ENCODE measurements around the gene SIPA1L2.
A peak's percentile ranks its signal among the peaks of the same experiment; 100 is the strongest.

Gene SIPA1L2

DNA sequence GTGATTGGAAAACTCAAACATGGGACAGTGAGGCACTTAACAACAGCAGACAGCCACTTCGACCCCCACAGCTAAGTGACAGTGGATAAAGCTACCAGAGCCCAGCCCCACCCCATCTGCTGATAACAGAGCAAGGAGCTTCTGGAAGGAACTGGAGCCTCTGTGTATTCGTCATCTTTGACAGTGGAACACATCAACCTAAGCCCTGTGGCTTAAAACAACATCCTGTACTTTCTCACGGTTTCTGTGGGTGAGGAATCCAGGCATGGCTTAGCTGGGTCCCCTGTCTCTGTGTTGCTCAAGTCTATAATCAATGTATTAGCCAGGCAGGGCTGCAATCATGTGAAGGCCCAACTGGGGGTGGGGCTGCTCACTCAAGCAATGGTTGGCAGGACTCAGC lies 18.4 kb upstream of the SIPA1L2 start:
- no peak for DNase-seq (ENCODE audit: low spot score)

DNA sequence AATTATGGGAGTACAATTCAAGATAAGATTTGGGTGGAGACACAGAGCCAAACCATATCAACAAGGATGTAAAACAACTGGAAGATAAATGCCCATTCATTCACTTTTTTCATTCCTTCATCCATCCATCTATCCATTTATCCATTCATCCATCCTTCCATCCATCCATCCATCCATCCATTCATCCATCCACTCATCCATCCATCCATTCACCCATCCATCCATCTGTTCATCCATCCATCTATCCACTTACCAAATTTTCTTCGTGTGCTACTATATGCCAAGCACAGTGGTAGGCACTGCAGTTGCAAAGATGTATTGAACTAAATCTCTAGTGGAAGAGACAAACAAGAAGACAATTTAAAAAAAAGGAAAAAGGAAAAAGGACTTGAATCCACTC lies 14.3 kb upstream of the SIPA1L2 start:
- no peak for DNase-seq (ENCODE audit: low spot score)

DNA sequence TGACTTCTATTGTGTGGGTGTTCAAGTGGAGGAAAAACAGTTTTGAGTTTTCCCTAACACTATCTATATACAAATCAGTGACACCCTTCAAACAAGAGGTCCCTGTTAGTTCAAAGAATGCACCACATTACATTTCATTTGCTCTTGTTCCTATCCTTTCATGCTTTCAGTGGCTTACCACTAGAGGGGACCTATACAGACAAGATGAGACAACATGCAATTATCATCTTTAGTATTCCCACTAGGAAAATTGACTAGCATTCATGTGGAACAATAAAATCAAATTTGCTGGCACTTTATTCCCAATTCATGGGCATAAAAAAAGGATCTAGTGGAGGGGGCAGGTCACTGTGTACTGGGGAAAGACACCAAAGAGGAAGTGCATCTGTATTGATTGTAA lies 13.3 kb upstream of the SIPA1L2 start:
- no peak for DNase-seq (ENCODE audit: low spot score)

DNA sequence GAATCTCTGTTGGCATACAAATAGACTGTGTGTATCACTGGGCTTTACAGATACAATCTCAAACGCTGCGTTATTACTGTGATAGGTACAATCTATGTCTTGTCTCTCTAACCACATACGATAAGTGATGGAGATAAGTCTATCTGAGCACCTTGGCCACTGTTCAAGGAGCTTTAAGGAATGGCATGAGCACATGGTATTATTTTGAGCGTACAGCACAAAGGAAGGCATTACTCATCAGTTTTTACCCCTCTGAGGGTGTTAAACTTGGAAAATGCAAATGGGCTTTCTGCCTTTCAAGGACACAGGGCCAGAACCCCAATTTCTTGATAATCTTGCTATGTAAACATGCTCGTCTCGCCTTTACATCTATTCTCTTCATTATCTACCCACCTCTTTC lies 11.6 kb upstream of the SIPA1L2 start:
- DNase-seq (ENCODE audit: low spot score), result no peak

DNA sequence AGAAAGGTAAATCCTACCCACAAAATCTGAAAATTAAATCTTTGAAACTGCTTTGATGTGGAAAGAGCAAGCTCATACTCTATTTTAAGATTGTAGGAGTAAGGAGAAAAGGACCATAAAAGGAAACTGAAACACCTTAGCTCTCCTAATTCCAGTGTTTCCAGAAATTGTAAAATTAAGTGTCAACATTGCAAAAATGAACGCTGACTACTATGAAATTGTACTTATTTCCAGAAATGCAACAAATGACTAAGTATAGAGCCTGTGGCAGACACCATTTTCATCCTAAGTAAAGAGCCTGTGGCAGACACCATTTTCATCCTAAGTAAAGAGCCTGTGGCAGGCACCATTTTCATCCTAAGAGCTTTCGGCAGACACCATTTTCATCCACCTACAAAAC lies 6.9 kb upstream of the SIPA1L2 start:
- no peak for DNase-seq (ENCODE audit: low spot score)

DNA sequence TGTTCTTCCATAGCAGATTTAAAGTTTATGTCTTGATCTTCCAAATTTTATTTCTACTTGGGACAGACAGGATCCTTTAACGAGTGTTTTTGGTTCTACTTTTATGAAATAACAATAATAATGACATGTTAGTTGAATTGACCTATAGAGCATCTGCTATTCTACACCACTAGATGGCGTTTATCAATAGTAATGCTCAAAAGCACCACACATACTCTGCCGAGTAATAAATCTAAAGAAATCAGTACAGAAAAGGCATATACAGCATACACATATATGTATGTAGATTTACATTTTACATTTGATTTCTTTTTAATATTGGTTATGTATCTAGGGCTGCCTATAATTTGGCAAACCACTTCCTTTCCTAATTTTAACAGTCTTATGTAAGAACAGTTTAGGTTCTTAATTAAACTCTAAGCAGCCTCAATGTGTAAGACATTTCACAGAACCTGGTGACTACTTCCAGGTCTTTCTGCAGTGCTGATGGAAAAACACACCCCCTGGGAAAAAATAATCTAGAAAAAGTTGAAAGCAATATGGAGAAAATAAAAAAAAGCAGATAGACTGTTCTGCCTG lies 5.9 kb upstream of the SIPA1L2 start:
- peak; percentile 45 for DNase-seq (ENCODE audit: low spot score)

DNA sequence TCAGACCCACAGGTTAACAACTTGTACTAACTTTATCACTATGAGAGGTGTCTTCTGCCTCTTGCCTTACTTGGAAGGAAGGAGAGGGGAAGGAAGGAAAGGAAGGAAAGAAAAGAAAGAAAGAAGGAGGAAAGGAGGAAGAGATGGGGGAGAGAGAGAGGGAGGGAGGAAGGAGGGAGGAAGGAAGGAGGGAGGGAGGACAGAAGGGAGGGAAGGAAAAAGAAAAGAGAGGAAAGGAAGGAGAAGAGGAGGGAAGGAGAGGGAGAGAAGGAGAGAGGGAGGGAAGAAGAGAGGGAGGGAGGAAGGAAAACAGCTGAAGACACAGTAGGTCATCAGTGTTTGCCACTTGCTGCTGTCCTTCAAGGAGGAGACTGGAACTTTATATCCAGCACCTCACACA lies 5.3 kb upstream of the SIPA1L2 start:
- DNase-seq (ENCODE audit: low spot score), result no peak

DNA sequence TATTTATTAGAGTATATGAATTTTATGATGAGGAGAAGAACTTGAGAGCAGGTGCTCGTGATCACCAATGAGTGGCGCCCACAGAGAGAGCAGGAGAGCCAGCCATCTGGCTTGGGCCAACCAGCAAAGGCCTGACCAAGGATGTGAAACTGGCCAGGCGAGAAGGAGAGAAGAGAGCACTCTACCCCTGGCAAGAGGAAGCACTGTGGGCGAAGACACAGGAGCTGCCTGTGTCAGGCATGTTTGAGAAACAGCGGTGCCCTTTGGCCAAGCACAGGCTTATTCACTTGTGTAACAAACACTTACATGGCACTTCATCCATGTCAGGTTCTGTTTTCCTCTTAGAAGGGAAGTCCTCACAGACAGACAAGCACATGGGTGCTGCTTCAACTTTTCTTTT lies 4.2 kb upstream of the SIPA1L2 start:
- DNase-seq (ENCODE audit: low spot score), result no peak

DNA sequence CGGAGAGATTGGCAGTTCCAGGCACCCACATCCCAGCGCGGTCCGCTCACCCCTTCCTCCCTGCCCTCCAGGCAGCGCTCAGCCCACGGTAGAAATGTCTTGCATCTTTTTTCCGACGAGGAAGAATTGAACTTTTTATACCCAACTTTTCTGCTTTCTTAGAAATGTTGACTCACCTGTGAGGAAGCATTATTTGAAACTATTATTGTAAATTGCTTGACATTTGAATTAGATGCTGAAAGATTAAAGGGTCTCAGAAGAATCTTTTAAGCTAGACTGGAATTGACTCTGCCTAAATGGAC lies 912 bp upstream of the SIPA1L2 start:
- DNase-seq (ENCODE audit: low spot score), result no peak

DNA sequence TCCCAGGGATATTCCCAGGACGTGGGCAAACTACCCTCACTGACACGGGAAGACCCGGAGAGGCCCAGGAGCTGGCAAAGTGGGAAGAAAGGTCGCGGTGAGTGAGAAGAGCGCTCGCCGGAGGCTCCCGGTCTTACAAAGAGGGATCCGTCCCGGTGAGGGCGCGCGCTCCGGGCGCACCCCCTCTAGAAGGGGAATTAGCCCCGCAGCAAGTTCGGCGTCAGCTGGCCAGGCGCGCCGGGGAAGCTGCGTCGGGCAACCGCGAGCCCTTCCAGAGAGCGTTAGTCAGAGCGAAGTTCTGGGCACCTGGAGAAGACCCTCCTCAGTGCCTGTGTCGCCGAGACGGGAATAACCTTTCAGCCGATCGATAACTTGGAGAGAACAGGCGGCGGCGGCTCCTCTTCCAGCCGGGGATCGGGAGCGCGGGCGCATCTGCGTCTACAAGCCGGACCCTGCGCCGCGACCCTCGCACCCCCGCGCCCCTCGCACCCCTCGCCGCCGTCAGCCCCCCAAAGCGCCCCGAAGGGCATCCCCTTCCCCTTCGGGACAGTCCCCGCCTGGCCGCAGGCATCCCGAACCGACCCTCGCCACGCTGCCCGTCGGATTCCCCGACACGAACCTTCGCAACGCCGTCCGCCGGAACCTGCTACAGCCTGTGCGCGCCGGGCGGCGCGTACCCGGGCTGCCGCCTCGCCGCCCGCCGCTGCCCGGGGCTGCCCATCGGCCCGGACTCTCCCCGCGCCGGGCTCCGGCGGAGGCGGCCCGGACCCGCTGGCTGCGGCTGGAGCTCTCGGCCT lies 485 bp downstream of the SIPA1L2 start:
- DNase-seq (ENCODE audit: low spot score), result no peak

DNA sequence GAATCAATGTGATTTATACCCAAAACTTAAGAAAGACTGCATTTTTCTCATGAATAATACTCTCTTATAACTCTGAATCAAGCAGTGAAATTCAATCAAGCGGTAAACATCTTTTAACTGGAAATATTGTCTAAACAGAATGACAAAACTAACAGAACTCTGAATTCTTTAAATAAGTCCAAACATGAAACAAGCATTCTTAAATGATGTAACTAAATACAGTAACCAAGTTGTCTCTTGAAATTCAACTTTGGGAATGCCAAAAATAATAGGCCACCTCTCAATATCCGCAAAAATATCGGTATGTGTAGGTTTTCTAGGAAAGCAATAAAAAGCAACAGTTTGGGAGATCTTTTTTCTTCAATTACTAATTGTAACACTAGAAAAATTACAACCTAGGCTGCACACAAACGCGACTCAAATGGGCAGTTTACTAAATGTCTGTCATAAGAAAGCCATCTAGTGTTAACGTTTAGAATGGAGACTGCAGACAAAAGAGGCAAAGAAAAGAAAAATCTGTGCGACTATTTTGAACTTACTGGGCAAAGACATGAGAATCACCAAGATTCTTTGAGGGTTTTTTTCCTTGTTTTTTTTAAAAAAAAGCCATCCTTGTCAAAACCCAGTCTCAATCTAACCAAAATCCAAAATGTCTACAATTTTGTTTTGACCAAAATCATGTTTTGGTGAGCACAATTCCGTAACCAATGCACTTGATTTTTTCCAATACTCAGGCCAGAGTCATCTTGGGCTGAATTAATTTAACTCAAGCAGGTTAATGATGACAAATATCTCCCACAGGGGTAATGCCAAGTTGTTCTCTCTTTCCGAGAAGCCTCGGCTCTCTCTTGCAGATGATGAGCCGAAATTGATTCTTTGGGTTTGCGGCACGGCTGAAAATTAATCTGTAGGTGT lies 1.3 kb downstream of the SIPA1L2 start:
- DNase-seq (ENCODE audit: low spot score), result no peak

DNA sequence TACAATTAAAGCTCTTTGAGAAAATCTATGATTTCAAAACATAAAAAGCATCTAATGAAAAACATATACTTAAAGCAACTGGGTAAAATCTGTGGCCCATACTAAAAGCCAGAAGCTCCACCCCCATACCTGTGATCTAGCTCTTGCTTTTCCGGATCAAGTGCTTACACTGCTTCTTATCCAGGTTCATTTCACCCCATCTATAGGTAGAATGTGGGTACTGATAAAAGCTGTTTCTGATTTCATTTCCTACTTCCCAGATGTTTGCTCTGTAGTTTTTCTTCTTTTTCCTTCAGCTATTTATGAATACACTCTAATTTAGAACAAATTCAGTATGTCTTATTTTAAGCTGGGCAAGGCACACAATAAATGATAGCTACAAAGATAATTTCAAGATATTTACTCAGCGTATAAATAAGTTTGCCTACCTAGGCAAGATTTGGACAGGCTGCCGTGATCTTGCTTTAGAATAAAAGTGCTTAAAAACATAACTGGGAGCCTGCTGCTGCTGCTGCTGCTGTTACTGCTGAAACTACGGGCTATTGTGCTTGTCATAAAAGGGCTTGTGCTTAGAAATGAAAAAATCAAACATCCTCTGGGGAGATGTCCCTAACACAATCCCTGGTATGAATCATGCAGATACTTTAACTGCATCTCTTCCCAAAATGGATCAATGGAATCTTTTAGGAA lies 2.1 kb downstream of the SIPA1L2 start:
- peak; percentile 53 for DNase-seq (ENCODE audit: low spot score)

DNA sequence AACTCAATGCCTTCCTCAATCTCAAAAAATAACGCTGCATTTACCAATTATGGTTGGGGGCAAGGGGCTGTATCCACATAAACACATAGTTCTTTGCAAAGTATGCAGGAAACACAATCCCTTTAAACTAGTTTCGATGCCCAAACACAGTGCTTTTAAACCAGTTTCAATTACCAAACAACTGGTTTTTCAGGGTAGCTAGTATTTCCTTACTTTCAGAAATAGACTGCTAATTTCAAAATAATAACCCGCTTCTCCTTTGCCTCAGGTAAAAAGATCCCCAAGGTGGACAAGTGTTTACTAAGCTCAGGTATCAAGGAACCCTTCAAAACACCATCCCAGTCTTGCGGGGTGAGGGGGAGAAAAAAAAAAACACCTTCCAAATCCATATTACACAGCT lies 2.8 kb downstream of the SIPA1L2 start:
- DNase-seq (ENCODE audit: low spot score), result no peak

DNA sequence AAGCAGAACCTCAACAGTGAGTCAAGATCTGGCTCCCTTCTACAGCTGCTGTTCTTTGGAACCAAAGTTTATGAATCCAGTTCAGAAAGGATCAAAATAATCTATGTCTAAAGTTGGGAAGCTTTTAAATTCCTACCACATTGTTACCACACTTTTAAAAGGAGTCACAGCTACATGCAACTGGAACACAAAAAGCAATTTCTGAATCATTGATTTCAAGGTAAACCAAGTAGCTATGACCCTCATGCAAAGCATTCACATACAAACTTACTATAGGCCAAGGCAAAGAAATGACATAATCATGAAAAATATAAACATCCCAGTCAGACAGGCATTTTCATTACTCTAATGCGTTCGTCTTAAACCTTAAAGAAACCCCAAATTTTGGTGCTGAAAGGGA lies 3.5 kb downstream of the SIPA1L2 start:
- DNase-seq (ENCODE audit: low spot score), result no peak

DNA sequence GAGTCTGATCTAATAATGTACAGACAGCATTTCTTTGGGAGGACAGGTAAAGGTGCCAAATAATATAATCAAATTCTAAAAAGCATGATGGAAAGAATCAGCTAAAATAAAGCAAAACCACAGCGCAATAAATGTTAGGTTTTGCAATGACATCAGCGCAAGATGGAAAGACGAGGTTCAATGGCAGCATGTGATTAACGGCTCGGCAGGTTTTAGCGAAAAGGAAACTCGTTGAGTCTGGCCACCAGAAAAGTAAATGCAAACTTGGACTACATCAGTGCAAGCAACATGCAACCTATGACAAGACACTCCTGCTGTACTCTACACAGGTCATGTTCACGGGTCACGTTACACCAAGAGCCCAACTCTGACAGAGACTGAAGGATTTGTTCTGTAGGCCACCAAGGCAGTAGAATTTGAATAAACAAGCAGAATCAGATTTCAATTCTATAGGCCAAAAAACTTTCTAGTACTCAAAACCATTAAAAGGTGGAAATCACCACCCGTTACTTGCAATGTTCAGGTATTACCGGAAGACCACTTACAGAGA lies 4.5 kb downstream of the SIPA1L2 start:
- no peak for DNase-seq (ENCODE audit: low spot score)

DNA sequence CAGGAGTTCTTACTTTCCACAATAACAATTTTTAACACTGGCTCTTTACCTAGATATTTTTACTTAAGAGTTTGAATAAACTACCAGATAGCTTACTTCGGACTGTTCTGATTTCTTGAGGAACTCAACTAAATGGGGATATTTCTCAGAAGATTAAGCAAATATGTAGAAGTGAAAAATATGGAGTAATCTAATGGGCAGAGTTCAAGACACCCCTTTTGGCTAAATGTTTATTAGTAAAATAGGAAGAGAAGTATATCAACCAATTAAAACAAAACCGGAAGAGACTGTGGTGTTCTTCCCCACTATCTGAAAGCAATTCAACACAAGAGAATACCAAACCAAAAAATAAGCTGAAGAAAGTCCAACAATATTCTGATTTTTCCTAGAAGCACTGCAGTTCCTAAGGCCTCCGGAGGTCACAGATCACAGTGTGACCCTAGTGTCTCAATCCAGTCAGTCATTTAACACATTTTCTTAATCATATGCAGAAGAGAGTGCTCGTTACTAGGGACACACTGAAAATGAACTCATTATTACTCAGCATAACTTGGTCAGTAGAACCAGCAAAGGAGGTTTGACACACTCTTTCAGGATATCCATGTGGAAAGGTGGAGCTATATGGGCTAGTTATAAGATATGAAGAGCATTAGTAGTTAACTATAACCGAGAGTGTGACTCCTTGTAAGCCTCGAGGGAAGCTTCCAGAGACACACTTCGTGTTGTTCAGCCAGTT lies 5.2 kb downstream of the SIPA1L2 start:
- DNase-seq (ENCODE audit: low spot score), result no peak

DNA sequence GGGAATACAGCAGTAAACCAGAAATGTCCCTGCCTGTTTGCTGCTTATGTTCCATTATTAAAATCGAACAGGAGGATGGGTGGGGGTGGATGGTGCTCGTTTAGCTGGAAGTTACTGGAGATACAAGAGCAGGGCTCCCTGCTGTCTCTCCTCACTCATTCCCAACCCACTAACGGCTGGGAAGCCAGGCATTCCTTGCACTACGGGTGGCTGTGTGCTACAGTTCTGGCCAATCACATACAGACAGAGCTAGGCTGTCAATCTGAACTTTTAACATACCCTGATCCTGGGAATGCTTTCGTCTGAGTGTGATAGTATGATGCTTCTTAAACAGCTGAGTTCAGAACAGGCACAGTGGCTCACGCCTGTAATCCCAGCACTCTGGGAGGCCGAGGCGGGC lies 7.0 kb downstream of the SIPA1L2 start:
- DNase-seq (ENCODE audit: low spot score), result no peak

DNA sequence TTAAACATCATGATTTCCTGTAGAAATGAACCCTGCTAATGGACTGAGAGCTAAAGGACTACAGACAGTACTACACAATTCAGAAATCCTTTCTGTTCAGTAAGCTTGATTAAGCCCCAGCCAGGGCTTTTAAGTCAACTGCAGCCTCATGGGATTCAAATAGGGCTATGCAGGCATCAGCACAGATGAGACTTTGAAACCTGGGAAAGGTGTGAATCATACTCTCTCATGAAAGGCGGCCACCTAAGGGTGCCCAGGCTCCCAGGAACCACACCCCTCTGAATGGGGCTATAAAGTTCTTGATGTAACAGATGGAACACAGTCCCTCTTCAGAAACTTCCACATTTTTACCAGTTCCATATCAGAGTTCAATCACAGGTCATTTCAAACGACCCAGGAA lies 7.6 kb downstream of the SIPA1L2 start:
- DNase-seq (ENCODE audit: low spot score), result no peak

DNA sequence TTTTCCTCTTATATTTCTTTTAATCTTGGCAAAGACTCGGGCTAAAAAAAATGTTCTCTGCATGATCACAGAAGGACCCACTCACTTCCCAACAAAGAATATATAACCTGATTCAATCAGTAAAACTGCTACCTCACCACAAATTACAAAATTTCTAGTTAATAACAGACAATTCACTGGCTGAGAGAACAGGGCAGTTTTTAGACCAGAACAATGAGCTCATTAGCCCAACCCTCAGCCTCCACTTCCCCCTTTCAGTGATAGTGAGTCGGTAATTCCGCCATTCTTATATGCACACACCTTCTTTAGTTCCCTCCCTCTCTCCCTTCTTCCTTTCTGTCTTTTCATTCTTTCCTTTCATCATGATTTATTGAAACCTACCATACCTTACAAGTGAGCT lies 8.9 kb downstream of the SIPA1L2 start:
- DNase-seq (ENCODE audit: low spot score), result no peak

DNA sequence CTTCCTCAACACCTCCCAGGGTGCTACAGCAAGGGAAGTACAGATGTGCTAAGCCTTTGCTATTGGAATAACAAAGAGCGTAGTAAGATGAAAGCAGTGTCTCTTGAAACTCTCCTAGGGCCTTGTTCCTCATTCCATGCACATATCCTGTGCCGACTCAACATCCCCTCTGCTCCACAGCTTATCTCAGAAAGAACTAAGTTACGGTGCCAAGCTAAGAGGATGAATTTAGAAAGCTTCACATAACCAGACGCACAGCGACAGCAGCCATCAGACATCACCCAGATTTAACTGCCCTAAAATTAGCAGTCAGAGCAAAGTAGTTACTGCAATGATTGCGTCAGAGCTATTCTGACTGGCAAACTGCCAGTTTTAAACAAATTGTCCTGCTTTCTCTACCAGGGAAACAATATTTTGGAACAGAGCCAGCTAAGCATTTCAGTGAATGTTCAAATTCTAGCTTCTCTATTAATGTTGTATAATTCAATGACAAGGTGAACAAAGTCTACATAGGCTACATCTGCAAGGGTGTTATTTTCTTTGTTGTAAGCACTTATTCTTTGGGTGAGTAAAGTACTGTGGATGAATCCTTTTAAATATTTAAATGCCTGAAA lies 9.5 kb downstream of the SIPA1L2 start:
- no peak for DNase-seq (ENCODE audit: low spot score)

DNA sequence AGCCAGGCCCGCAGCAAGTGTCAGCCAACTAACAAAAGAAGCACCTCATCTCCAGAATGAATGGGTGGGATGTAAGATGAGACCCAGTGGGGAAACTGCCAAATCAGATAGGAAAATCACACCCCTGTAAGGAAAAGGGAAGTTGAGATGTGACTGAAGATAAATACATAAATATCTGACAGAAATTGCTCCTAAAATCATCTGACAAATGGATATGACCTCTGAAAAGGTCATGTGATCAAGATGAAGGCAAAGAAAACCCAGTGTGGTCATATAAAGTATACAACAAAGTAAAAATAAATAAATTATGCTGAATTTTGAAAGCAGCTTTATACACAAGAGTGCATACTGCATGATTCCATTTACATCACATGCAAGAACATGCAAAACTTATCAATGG lies 12.7 kb downstream of the SIPA1L2 start:
- DNase-seq (ENCODE audit: low spot score), result no peak

Data from CD4-positive, alpha-beta T cell treated with Interleukin-6 at 100 ng/mL for 8 hours (primary cell).